ENCODE data around the gene PLEKHG4B.
A peak's percentile ranks its signal among the peaks of the same experiment; 100 is the strongest.

PLEKHG4B gene

DNA sequence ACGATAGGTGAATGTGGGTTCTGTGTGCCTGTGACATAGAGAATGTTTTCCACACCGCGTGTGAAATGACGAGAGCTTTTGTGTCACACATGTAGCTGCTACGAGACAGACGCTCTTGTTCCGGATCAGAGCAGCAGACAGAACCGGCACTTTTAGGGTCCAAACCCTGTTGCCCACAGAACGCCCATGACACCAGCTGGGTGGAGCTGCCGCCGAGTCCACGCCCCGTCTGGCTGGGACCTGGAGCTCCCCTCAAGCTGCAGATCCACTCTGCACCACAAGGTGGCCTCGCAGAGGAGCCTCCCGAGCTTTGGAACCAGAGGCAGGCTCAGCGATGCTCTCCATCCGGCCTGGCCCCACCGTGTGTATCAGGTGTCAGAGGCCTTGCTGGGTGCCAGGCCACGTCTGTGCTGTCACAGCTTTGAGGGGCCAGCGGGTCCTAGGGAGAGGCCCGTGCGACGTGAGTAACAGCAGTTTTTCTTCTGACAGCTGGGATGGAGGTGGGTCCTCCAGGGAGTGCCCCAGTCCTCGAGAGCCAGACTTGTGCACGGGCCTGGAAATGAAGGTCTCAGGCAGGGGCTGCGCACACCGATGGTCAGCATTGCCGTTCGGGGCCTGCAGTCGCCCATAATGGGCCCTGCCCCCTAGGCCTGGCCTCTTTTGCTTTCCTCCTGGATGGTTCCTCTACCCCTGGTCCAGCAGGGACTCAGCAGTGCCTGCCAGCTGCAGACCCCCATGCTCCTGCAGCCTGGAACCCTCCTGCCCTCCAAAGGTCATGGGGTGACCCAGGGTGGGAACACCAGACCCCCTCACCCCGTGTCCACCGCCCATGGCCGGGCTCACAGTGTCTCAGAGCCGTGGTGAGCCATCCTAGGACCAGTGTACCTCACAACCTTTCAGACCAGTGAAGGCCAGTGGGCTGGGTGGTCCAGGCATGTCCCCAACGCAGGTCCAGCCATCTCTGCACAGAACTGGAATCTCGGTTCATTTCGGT lies 96.8 kb downstream of the PLEKHG4B start:
- peaks cover 17% of the 10 kb centered on the region for H3K4me1 ChIP-seq (ENCODE audit: insufficient read depth, low read length)

GRCh38 chr5:189486-189885 lies 97.5 kb downstream of the PLEKHG4B start:
- Histone ChIP-seq H3K27me3 (ENCODE audit: control insufficient read depth in 1 of 2, insufficient read depth in 2 of 2, low read length in 2 of 2) (peaks cover 0 to 12% of the 10 kb centered on the region in 2 donors), H3K9ac (ENCODE audit: low read length) (no peak overlapping the region), H3K9me3 (ENCODE audit: low read length) (no peaks in the 10 kb centered on the region), H3K4me1 (ENCODE audit: insufficient read depth, low read length) (peaks cover 17% of the 10 kb centered on the region), H3K27ac (ENCODE audit: low read depth, low read length) (no peak overlapping the region), H3K36me3 (ENCODE audit: insufficient read depth, low read length) (no peaks in the 10 kb centered on the region), H3K4me3 (ENCODE audit: low read depth in 1 of 2, low read length in 2 of 2) (no peak overlapping the region)

More for the DNA sequence above, 96.8 kb downstream of the PLEKHG4B start:
- H3K9me3 ChIP-seq (ENCODE audit: low read length), result no peaks in the 10 kb centered on the region
- H3K27me3 ChIP-seq (ENCODE audit: control insufficient read depth in 1 of 2, insufficient read depth in 2 of 2, low read length in 2 of 2), result peaks cover 0 to 12% of the 10 kb centered on the region in 2 donors
- H3K4me3 ChIP-seq (ENCODE audit: low read depth in 1 of 2, low read length in 2 of 2), result peak overlapping the region in 1 of 2 donors; percentile 44
- no peaks in the 10 kb centered on the region for H3K36me3 ChIP-seq (ENCODE audit: insufficient read depth, low read length)
- no peak overlapping the region for H3K27ac ChIP-seq (ENCODE audit: low read depth, low read length)
- H3K9ac ChIP-seq (ENCODE audit: low read length), result peak overlapping the region; percentile 14

- Histone ChIP-seq H3K4me1 (ENCODE audit: insufficient read depth, low read length) (peaks cover 17% of the 10 kb centered on the region), H3K9ac (ENCODE audit: low read length) (no peak overlapping the region), H3K9me3 (ENCODE audit: low read length) (no peaks in the 10 kb centered on the region), H3K27me3 (ENCODE audit: control insufficient read depth in 1 of 2, insufficient read depth in 2 of 2, low read length in 2 of 2) (peaks cover 0 to 12% of the 10 kb centered on the region in 2 donors), H3K27ac (ENCODE audit: low read depth, low read length) (no peak overlapping the region), H3K4me3 (ENCODE audit: low read depth in 1 of 2, low read length in 2 of 2) (no peak overlapping the region), H3K36me3 (ENCODE audit: insufficient read depth, low read length) (no peaks in the 10 kb centered on the region)
Observed at GRCh38 chr5:189976-190365, 98.0 kb downstream of the PLEKHG4B start.

DNA sequence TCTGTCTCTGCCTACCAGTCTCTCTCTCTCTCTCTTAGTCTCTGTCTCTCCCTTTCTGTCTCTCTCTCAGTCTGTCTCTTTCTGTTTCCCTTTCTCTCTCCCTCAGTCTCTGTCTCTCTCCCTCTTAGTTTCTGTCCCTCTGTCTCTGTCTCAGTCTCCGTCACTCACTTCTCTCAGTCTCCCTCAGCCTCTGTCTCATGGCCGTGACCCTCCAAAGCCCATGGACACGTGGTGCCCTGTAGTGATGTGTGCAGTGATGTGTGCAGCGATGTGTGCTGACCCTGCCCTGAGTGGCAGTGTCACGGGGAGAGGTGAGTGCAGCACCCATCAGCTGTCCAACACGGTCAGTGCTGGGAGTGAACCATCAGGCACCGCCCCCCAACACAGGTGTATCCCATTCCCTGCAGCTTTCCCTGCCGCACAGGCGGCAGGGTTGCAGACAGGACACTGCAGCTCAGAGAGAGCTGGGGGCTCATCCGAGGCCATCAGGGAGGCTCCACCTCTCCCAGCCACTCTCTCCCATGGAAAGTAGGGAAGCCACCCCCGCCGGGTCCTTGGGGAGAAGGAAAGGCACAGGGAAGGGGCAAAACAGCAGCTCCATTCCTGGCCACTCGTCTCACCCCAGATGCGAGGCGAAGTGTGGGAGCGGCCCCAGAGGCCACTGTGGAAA lies 98.5 kb downstream of the PLEKHG4B start:
- H3K27me3 ChIP-seq (ENCODE audit: control insufficient read depth in 1 of 2, insufficient read depth in 2 of 2, low read length in 2 of 2), result peaks cover 0 to 12% of the 10 kb centered on the region in 2 donors
- no peaks in the 10 kb centered on the region for H3K9me3 ChIP-seq (ENCODE audit: low read length)
- peak overlapping the region in 1 of 2 donors; percentile 26 for H3K4me3 ChIP-seq (ENCODE audit: low read depth in 1 of 2, low read length in 2 of 2)
- H3K4me1 ChIP-seq (ENCODE audit: insufficient read depth, low read length), result peaks cover 17% of the 10 kb centered on the region
- H3K36me3 ChIP-seq (ENCODE audit: insufficient read depth, low read length), result no peaks in the 10 kb centered on the region
- H3K9ac ChIP-seq (ENCODE audit: low read length), result no peak overlapping the region
- peak overlapping the region; percentile 25 for H3K27ac ChIP-seq (ENCODE audit: low read depth, low read length)

GRCh38 chr5:191036-191948 lies 99.3 kb downstream of the PLEKHG4B start, which contains the start of gene LRRC14B:
TSS of gene LRRC14B (plus strand) at chr5:191495. CDS start at chr5:191539, 44 bp downstream.
- peak within 1 kb of the TSS in 1 of 2 donors; percentile 26 for H3K4me3 ChIP-seq (ENCODE audit: low read depth in 1 of 2, low read length in 2 of 2)
- no peaks in the 10 kb centered on the region for H3K36me3 ChIP-seq (ENCODE audit: insufficient read depth, low read length)
- peaks cover 0 to 12% of the 10 kb centered on the region in 2 donors for H3K27me3 ChIP-seq (ENCODE audit: control insufficient read depth in 1 of 2, insufficient read depth in 2 of 2, low read length in 2 of 2)
- H3K9ac ChIP-seq (ENCODE audit: low read length), result no peak within 1 kb of the TSS
- H3K4me1 ChIP-seq (ENCODE audit: insufficient read depth, low read length), result peaks cover 17% of the 10 kb centered on the region
- H3K9me3 ChIP-seq (ENCODE audit: low read length), result no peaks in the 10 kb centered on the region
- H3K27ac ChIP-seq (ENCODE audit: low read depth, low read length), result peak within 1 kb of the TSS; percentile 25

DNA sequence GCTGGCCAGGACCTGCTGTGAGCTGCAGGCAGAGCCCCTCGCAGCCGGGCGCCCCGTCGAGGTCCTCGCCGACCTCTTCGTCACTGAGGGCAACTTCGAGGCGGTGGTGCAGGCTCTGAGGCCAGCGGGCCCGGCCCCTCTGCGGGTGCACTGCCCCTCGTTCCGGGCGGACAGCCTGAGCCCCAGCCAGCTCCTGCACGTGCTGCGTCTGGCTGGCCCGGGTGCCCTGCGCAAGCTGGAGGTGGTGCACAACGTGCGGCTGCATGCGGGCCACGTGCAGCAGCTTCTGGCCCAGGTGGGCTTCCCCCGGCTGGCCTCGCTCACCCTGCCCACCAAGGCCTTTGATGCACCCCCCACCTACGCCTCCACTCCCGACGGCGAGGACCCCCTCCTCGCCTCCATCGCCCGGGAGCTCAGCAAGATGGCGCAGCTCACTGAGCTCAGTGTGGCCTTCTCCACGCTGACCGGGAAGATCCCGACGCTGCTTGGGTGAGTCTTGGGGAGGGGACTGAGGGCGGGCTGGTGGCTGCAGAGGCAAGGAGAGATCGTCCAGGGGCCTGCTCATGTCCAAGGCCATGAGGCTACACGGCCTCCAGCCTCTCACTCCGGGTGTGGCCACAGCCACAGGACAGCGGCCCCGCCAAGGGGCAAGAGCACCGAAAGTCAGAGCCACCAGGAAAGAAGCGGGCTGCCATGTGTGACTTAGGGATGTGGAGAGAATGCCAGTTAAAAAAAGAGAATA lies 100.2 kb downstream of the PLEKHG4B start:
- H3K4me1 ChIP-seq (ENCODE audit: insufficient read depth, low read length), result peaks cover 17% of the 10 kb centered on the region
- H3K27me3 ChIP-seq (ENCODE audit: control insufficient read depth in 1 of 2, insufficient read depth in 2 of 2, low read length in 2 of 2), result peaks cover 0 to 12% of the 10 kb centered on the region in 2 donors
- H3K4me3 ChIP-seq (ENCODE audit: low read depth in 1 of 2, low read length in 2 of 2), result no peak overlapping the region

GRCh38 chr5:192691-192969 lies 100.7 kb downstream of the PLEKHG4B start:
- Histone ChIP-seq H3K4me3 (ENCODE audit: low read depth in 1 of 2, low read length in 2 of 2) (no peak overlapping the region), H3K36me3 (ENCODE audit: insufficient read depth, low read length) (no peaks in the 10 kb centered on the region), H3K9me3 (ENCODE audit: low read length) (no peaks in the 10 kb centered on the region), H3K4me1 (ENCODE audit: insufficient read depth, low read length) (peaks cover 17% of the 10 kb centered on the region), H3K27ac (ENCODE audit: low read depth, low read length) (no peak overlapping the region), H3K27me3 (ENCODE audit: control insufficient read depth in 1 of 2, insufficient read depth in 2 of 2, low read length in 2 of 2) (peaks cover 0 to 12% of the 10 kb centered on the region in 2 donors), H3K9ac (ENCODE audit: low read length) (no peak overlapping the region)

More for the DNA sequence above, 100.2 kb downstream of the PLEKHG4B start:
- Histone ChIP-seq H3K27ac (ENCODE audit: low read depth, low read length) (no peak overlapping the region), H3K9ac (ENCODE audit: low read length) (no peak overlapping the region), H3K9me3 (ENCODE audit: low read length) (no peaks in the 10 kb centered on the region), H3K36me3 (ENCODE audit: insufficient read depth, low read length) (no peaks in the 10 kb centered on the region)

DNA sequence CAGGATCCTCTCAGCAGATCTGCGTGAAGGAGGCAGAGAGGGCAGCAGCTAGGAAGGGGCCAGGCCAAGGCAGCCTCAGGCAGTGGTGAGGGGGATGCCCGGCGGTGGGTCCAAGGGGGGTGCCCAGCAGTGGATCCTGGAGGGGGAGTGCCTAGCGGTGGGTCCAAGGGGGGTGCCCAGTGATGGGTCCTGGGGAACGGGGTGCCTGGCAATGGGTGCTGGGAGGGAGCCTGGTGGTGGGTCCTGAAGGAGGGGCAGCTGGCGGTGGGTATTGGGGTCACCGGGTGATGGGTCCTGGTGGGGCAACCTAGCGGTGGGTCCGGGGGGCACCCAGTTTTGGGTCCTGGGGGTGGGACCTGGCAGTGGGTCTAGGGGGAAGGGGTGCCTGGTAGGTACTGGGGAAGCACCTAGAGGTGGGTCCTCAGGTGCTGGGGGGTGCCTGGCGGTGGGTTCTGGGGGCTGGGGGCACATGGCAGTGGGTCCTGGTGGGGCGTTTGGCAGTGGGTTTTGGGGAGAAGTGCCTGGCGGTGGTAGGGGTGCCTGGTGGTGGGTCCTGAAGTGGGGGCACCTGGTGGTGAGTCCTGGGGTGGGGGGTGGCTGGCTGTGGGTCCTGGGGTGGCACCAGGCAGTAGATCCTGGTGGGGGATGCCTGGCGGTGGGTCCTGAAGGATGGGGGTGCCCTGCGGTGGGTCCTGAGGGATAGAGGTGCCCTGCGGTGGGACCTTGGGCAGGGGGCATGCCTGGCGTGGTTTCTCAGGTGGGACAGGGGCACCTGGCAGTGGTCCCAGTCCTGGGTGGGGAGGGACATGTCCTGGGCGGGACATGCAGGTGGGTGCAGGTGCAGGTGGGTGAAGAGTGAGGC lies 101.2 kb downstream of the PLEKHG4B start:
- Histone ChIP-seq H3K36me3 (ENCODE audit: insufficient read depth, low read length) (no peaks in the 10 kb centered on the region), H3K4me3 (ENCODE audit: low read depth in 1 of 2, low read length in 2 of 2) (no peak overlapping the region), H3K9me3 (ENCODE audit: low read length) (no peaks in the 10 kb centered on the region), H3K27me3 (ENCODE audit: control insufficient read depth in 1 of 2, insufficient read depth in 2 of 2, low read length in 2 of 2) (peaks cover 0 to 12% of the 10 kb centered on the region in 2 donors), H3K4me1 (ENCODE audit: insufficient read depth, low read length) (peaks cover 12% of the 10 kb centered on the region), H3K27ac (ENCODE audit: low read depth, low read length) (no peak overlapping the region), H3K9ac (ENCODE audit: low read length) (no peak overlapping the region)

GRCh38 chr5:194102-194501 lies 102.1 kb downstream of the PLEKHG4B start:
- H3K9me3 ChIP-seq (ENCODE audit: low read length), result no peaks in the 10 kb centered on the region
- peaks cover 0 to 12% of the 10 kb centered on the region in 2 donors for H3K27me3 ChIP-seq (ENCODE audit: control insufficient read depth in 1 of 2, insufficient read depth in 2 of 2, low read length in 2 of 2)
- no peak overlapping the region for H3K4me3 ChIP-seq (ENCODE audit: low read depth in 1 of 2, low read length in 2 of 2)
- H3K36me3 ChIP-seq (ENCODE audit: insufficient read depth, low read length), result no peaks in the 10 kb centered on the region
- H3K9ac ChIP-seq (ENCODE audit: low read length), result no peak overlapping the region
- H3K4me1 ChIP-seq (ENCODE audit: insufficient read depth, low read length), result peaks cover 9% of the 10 kb centered on the region
- H3K27ac ChIP-seq (ENCODE audit: low read depth, low read length), result no peak overlapping the region
